K562 (cell line): ENCODE data around the gene ANO2.

Source experiments
- AFF4 ChIP-seq: sonication (generic); formaldehyde crosslinking; IDR thresholded peaks from 2 replicates; pipeline ENCODE4 v1.8.0; 2023; ENCODE audit warnings: mild to moderate bottlenecking, missing genetic modification reagents
- ATF3 ChIP-seq, 2 experiments: fragments of 450-650 bp in 1 of 2; sonication (generic) in 1 of 2; formaldehyde crosslinking in 1 of 2; IDR thresholded peaks in 1 of 2; conservative IDR thresholded peaks in 1 of 2; 2 replicates each; pipeline versions ENCODE4 v1.6.1 to v1.8.1; 2016 to 2023; ENCODE audit warnings: mild to moderate bottlenecking in 2 of 2, moderate library complexity in 2 of 2, inconsistent platforms in 1 of 2, missing genetic modification reagents in 1 of 2
- CBX3 ChIP-seq, 2 experiments: IDR thresholded peaks; 1 replicate in 1 of 2; 2 replicates in 1 of 2; pipeline ENCODE4 v1.6.1; 2012; ENCODE audit warnings: inconsistent platforms in 2 of 2, low read length in 2 of 2, borderline replicate concordance in 1 of 2, control low read depth in 1 of 2
- CUX1 ChIP-seq: fragments of 200-800 bp; sonication (Bioruptor generic); IDR thresholded peaks from 2 replicates; pipeline ENCODE4 v1.6.1; 2016; ENCODE audit warnings: missing genetic modification characterization, missing compliant biosample characterization
- E2F4 ChIP-seq: sonication (generic); formaldehyde crosslinking; IDR thresholded peaks from 2 replicates; pipeline ENCODE4 v1.8.0; 2022; ENCODE audit warnings: mild to moderate bottlenecking, low read depth, missing genetic modification reagents
- LARP7 ChIP-seq: fragments of 450-650 bp; IDR thresholded peaks from 2 replicates; pipeline ENCODE4 v1.6.1; 2016
- MEF2D ChIP-seq: conservative IDR thresholded peaks from 2 replicates; pipeline ENCODE4 v1.6.1; 2016; ENCODE audit warnings: low read depth, missing genetic modification characterization, missing compliant biosample characterization
- RAD21 ChIP-seq, 2 experiments: fragments of 250-450 bp in 1 of 2; fragments of 450-650 bp in 1 of 2; sonication (Bioruptor Pico) in 1 of 2; formaldehyde crosslinking in 1 of 2; IDR thresholded peaks in 1 of 2; conservative IDR thresholded peaks in 1 of 2; 2 replicates each; pipeline versions ENCODE4 v1.4.0 to v1.8.0; 2020 to 2022; ENCODE audit warnings: mild to moderate bottlenecking in 2 of 2, moderate library complexity in 1 of 2
- SAFB ChIP-seq: fragments of 200-400 bp; formaldehyde crosslinking; IDR thresholded peaks from 2 replicates; pipeline ENCODE4 v1.6.1; 2017; ENCODE audit warnings: low read depth, low read length, borderline replicate concordance
- TAF1 ChIP-seq: IDR thresholded peaks from 2 replicates; pipeline ENCODE4 v1.6.1; 2011; ENCODE audit warnings: mild to moderate bottlenecking, low read length, moderate library complexity; ENCODE audit not compliant: insufficient read depth, control insufficient read depth, severe bottlenecking; ENCODE audit errors: extremely low read depth
- TAF15 ChIP-seq: fragments of 200-400 bp; formaldehyde crosslinking; IDR thresholded peaks from 2 replicates; pipeline ENCODE4 v1.6.1; 2017; ENCODE audit warnings: mild to moderate bottlenecking, low read depth, low read length, moderate library complexity
- ZBTB26 ChIP-seq: fragments of 450-650 bp; formaldehyde crosslinking; IDR thresholded peaks from 2 replicates; pipeline ENCODE4 v1.4.0; 2022; ENCODE audit warnings: missing genetic modification characterization

- no peak for TF ChIP-seq RAD21 (CRISPR knock-in tag; conservative IDR thresholded peaks at IDR 0.05 in 1 of 2, IDR thresholded peaks at IDR 0.05 in 1 of 2)
- TF ChIP-seq CUX1, result no peak
- no peak for TF ChIP-seq ATF3 (IDR thresholded peaks at IDR 0.05)
- no peak for TF ChIP-seq ATF3 (CRISPR knock-in tag; conservative IDR thresholded peaks at IDR 0.05)
- TF ChIP-seq TAF15, result no peak
- no peak for TF ChIP-seq E2F4 (CRISPR knock-in tag)
- TF ChIP-seq TAF1, result no peak
- no peak for TF ChIP-seq CBX3 (IDR thresholded peaks at IDR 0.05; ENCODE audit: borderline replicate concordance in 1 of 2, low read length in 2 of 2)
- TF ChIP-seq AFF4, result no peak
- TF ChIP-seq ZBTB26 (CRISPR knock-in tag), result no peak
- TF ChIP-seq MEF2D (tag), result no peak
- TF ChIP-seq SAFB, result no peak
- no peak for TF ChIP-seq LARP7
These were observed 411.7 kb downstream of the ANO2 start for GRCh38 chr12:5533368-5533767.
